Measurements from ENCODE around the gene ZSCAN12.

Gene ZSCAN12

GRCh38 chr6:28353356-28353755 is 46.2 kb downstream of the ZSCAN12 start:
- no peak for DNase-seq

- no peak for DNase-seq
Observed at GRCh38 chr6:28351493-28351925, 48.0 kb downstream of the ZSCAN12 start.

GRCh38 chr6:28351087-28351486 is 48.5 kb downstream of the ZSCAN12 start:
- no peak for DNase-seq

- DNase-seq, result peak; percentile 79
Observed at GRCh38 chr6:28349892-28350737, 49.4 kb downstream of the ZSCAN12 start, which contains the start of gene ZKSCAN3. TSS of gene ZKSCAN3 (plus strand) at chr6:28349947. CDS start at chr6:28359587, 9,640 bp downstream.

GRCh38 chr6:28349344-28349891 is 50.1 kb downstream of the ZSCAN12 start:
- no peak for DNase-seq

- DNase-seq, result no peak
Observed at GRCh38 chr6:28347119-28347518, 52.4 kb downstream of the ZSCAN12 start.

GRCh38 chr6:28345201-28345600 is 54.3 kb downstream of the ZSCAN12 start:
- DNase-seq, result no peak

GRCh38 chr6:28343898-28344677 is 55.5 kb downstream of the ZSCAN12 start:
- no peak for DNase-seq

- DNase-seq, result no peak
Observed at GRCh38 chr6:28340310-28341095, 59.0 kb downstream of the ZSCAN12 start.

GRCh38 chr6:28337121-28337520 is 62.4 kb downstream of the ZSCAN12 start:
- DNase-seq, result no peak

GRCh38 chr6:28336284-28337120 is 63.0 kb downstream of the ZSCAN12 start:
- peak; percentile 15 for DNase-seq

- DNase-seq, result peak; percentile 50
Observed at GRCh38 chr6:28335564-28336283, 63.8 kb downstream of the ZSCAN12 start, which contains the start of gene ZSCAN31. TSS of gene ZSCAN31 (minus strand) at chr6:28336148. CDS start at chr6:28329683, 6,465 bp downstream.

GRCh38 chr6:28335040-28335563 is 64.4 kb downstream of the ZSCAN12 start:
- no peak for DNase-seq

GRCh38 chr6:28334286-28335039 is 65.1 kb downstream of the ZSCAN12 start:
- no peak for DNase-seq

GRCh38 chr6:28333599-28334018 is 65.9 kb downstream of the ZSCAN12 start:
- no peak for DNase-seq

- no peak for DNase-seq
Observed at GRCh38 chr6:28333047-28333446, 66.5 kb downstream of the ZSCAN12 start.

- no peak for DNase-seq
Observed at GRCh38 chr6:28330041-28330440, 69.5 kb downstream of the ZSCAN12 start.

Data from NCI-H2171 (cell line).